Left cardiac atrium (tissue), 4 donors: ENCODE data around the gene LRP5. TPM values are rescaled to one million over a fixed set of nuclear protein-coding genes. Genes with fewer than 3 reads are reported as not detected.

ENCODE experiments used
- ATAC-seq, 2 donors: fragments of 200-7000 bp; cut with Tn5 transposase; one replicate each; pipeline ENCODE4 v1.9.1; 2020; ENCODE audit warnings: mild to moderate bottlenecking in 2 of 2, moderate library complexity in 2 of 2
- DNase-seq: peaks from one replicate; pipeline ENCODE4 v3.0.0-alpha.2; 2020
- intact Hi-C, 2 donors: fragments of 100-400 bp; cut with DNase I; formaldehyde crosslinking; loops; one replicate each; pipeline versions ENCODE4 v1.14.1 to v1.15.1; 2022 to 2023
- long read RNA-seq: library from polyadenylated mRNA; unstranded; transcript quantifications from one replicate; pipeline ENCODE4 v2.0.0, GENCODE V29; 2021
- total RNA-seq, 2 donors: library from RNA; stranded (reverse); fragmentation: NEBNext Ultra II Directional; extraction: Animal tissue kit (Norgen Biotek cat#: 25700); gene quantifications; one replicate each; pipeline ENCODE4 v1.2.1, GENCODE V29; 2021
- donor health status: DM: no; HTN: yes; CAD: no.
- donor health status: DM: no; HTN: yes; CAD: no; lungs with severe emphysema.
- donor health status: DM: yes; HTN: yes; CAD: no.
- donor health status: Dilated cardiomyopathy.

LRP5 gene
- 10 to 100 TPM; 53.4 to 60.3 TPM for total RNA-seq
- long read RNA-seq, partial matches to known transcripts = 6 of 13 reads
- long read RNA-seq, other reads (novel, unspliced or antisense) = 7 of 13 reads

- intact Hi-C loops = loop anchor here in 1 of 2 donors (5.0 kb wide), 1 partner anchor 70 kb away; no protein-coding TSS in a partner anchor
- ATAC-seq = peak; percentile 7 to 10
- no peak for DNase-seq
Measured at GRCh38 chr11:68312117-68312779, at the start of gene LRP5. Gene LRP5, plus strand, starts transcription at chr11:68312591. Its CDS starts 124 bp downstream, at chr11:68312715.

GRCh38 chr11:68263444-68264035, 48.9 kb upstream of the LRP5 start:
- no peak for DNase-seq
- intact Hi-C loops = no loop called here
- ATAC-seq = peak in 1 of 2 donors; percentile 20

GRCh38 chr11:68264244-68264643, 48.1 kb upstream of the LRP5 start:
- DNase-seq = no peak
- ATAC-seq = no peak

GRCh38 chr11:68264741-68265540, 47.5 kb upstream of the LRP5 start:
- intact Hi-C loops = no loop called here
- DNase-seq (no peak), ATAC-seq (no peak)

More at GRCh38 chr11:68264244-68264643, 48.1 kb upstream of the LRP5 start:
- intact Hi-C loops = no loop called here

GRCh38 chr11:68266121-68266891, 46.1 kb upstream of the LRP5 start:
- DNase-seq = no peak
- intact Hi-C loops = no loop called here
- no peak for ATAC-seq

- DNase-seq (no peak), ATAC-seq (no peak)
- intact Hi-C loops = no loop called here
Measured at GRCh38 chr11:68266936-68267880, 45.2 kb upstream of the LRP5 start.

- intact Hi-C loops = no loop called here
- ATAC-seq (no peak), DNase-seq (no peak)
Measured at GRCh38 chr11:68267881-68268240, 44.5 kb upstream of the LRP5 start.

GRCh38 chr11:68269414-68270081, 42.8 kb upstream of the LRP5 start:
- DNase-seq = no peak
- peak in 1 of 2 donors; percentile 25 for ATAC-seq
- intact Hi-C loops = loop anchor here in 1 of 2 donors (5.0 kb wide), 1 partner anchor 113 kb away; no protein-coding TSS in a partner anchor

GRCh38 chr11:68270196-68271022, 42.0 kb upstream of the LRP5 start:
- ATAC-seq (no peak), DNase-seq (no peak)
- intact Hi-C loops = loop anchor here in 1 of 2 donors (5.0 kb wide), 1 partner anchor 112 kb away; no protein-coding TSS in a partner anchor

- peak; percentile 62 to 67 for ATAC-seq
- intact Hi-C loops = loop anchor here in 1 of 2 donors (5.0 kb wide), 1 partner anchor 111 kb away; no protein-coding TSS in a partner anchor
- DNase-seq = peak; percentile 73
Measured at GRCh38 chr11:68271023-68271780, 41.2 kb upstream of the LRP5 start.

GRCh38 chr11:68271781-68272608, 40.4 kb upstream of the LRP5 start, which contains the start of gene C11orf24:
Gene C11orf24, minus strand, starts transcription at chr11:68271973. Its CDS starts 8,206 bp downstream, at chr11:68263767.
- ATAC-seq (peak; percentile 96 to 97), DNase-seq (peak; percentile 96)
- intact Hi-C loops = loop anchor here in 1 of 2 donors (5.0 kb wide), 1 partner anchor 110 kb away; no protein-coding TSS in a partner anchor

- DNase-seq (no peak), ATAC-seq (no peak)
- intact Hi-C loops = loop anchor here in 1 of 2 donors (5.0 kb wide), 1 partner anchor 109 kb away; no protein-coding TSS in a partner anchor
Measured at GRCh38 chr11:68273026-68273738, 39.2 kb upstream of the LRP5 start.

- intact Hi-C loops = loop anchor here in 1 of 2 donors (5.0 kb wide), 1 partner anchor 108 kb away; no protein-coding TSS in a partner anchor
- no peak for DNase-seq
- no peak for ATAC-seq
Measured at GRCh38 chr11:68274306-68274705, 38.1 kb upstream of the LRP5 start.
